Measurements from ENCODE around the gene SLC12A7.
A peak's percentile ranks its signal among the peaks of the same experiment; 100 is the strongest.
"Not testable (repeated sequence)": the region's sequence is repeated elsewhere in the genome, so short reads cannot be mapped to it uniquely, and the experiment has no call there.

The SLC12A7 gene

DNA sequence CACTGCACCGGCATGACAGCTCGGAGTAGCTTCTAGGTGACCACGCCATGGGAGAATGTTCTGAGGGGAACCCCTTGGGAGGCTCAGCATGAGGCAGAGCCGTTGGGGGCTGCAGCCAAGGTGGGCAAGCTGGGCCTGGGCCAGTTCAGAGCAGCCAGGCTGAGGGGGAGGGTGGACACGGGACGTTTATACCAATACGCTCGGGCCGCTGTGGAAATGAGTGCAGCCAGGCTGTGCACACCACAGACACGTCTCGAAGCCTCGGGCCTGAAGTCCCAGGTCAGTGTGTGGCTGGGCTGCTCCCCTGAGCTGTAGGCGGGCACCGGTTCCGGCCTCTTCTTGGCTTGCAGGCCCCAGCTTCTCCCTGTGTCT, 28.9 kb upstream of the SLC12A7 start:
- DNase-seq (ENCODE audit: low read depth), result no peak

DNA sequence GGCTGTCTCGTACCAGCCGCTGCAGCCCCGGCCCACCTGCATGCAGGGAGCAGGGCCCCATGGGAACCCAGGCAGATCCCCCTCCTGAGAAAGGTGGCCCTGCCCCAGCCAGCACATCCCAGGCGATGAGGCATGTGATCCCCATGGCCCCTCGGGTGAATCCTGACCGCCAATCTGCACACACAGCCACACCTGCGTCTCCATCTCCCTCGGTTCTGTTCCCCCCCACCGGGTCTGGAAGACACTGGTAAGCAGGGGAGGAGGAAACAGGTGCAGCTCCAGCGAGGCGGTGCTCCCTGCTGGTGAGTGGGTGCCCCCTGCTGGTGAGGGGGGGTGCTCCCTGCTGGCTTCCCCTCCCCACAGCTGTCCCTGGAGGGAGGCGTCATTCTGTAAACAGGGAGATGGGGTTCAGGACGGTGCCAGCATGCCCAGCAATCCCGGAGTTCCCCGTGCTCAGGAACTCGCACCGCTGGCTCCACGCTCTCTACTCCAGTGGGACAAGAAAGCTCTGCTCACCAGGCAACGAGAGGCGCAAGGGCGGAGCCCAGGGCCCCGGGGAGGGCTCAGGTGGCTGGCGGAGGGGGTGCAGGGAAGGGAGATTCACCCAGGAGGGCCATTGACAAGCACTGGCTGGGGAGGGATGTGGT, 28.4 kb upstream of the SLC12A7 start:
- peak; percentile 67 for DNase-seq (ENCODE audit: low read depth)

DNA sequence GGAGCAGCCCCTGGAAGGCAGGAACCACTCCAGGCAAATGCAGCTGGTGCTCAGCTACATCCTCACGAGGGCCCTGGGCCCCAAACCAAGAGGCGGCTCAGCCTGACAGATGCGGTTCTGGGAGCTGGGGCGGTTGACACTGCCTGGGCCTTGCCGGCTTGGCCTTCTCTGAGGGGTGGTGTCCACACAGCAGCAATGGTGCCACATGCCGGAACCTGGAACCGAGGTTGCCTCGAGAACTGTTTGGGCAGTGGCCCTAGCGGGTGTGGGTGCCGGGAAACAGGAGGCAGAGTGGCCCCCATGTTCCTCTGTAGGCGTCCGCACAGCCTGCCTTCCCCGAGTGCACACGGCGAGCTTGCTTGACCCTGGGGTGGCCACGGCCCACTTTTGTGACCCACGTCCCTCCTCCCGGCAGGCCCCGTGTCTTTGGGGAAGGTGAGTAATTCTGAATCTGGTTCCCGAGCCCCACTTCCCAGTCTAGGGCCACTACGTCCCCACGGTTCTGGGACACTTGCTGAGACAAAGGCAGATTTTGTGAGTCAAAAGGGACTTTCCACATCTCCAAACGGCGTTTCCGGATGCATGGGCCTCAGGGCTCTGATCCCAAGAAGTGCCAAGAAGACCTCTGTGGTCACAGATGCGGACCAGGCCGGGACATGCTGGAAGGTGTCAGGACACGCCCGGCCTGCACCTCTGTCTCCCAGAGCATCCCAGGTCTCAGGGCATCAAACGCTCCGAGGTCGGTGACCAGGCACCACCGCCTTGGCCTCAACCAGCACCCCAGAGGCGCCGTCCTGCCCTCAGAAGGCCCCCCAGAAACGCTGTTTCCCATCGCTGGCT, 27.7 kb upstream of the SLC12A7 start:
- no peak for DNase-seq (ENCODE audit: low read depth)

DNA sequence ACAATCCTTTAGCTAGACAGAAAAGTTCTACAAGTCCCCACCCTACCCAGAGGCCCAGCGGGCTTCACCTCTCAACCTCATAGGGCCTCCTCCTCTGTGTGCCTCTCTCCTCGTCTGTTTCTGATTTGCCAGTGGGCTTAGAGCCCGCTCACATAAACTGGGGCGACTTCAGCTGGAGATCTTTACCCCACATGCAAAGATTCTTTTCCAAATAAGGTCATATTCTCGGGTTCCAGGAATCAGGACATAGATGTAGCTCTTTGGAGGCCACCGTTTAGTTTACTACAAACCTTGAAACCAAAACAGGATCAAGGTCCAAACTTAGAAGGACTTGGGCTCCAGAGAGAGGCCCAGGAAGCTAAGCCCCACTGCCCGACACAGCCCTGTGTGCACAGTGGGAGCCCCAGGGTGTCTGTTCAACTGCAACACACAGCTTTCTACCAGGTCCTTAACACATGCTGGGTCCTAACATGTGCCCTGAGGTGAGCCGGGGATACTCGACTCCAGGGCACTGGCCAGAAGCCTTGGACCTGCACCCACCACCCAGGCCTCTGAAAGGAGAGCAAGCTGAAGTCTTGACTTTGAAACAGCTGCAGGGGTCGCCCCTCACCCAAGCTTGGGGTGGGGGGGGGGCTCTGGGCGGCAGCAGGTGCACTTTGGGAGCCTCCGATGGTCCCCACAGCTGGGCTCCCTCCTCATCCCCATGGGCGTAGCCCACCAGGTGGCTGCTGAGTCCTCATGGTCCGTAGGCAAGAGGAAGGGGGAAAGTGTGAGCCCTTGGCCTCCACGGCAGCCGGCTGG, 26.8 kb upstream of the SLC12A7 start:
- no peak for DNase-seq (ENCODE audit: low read depth)

DNA sequence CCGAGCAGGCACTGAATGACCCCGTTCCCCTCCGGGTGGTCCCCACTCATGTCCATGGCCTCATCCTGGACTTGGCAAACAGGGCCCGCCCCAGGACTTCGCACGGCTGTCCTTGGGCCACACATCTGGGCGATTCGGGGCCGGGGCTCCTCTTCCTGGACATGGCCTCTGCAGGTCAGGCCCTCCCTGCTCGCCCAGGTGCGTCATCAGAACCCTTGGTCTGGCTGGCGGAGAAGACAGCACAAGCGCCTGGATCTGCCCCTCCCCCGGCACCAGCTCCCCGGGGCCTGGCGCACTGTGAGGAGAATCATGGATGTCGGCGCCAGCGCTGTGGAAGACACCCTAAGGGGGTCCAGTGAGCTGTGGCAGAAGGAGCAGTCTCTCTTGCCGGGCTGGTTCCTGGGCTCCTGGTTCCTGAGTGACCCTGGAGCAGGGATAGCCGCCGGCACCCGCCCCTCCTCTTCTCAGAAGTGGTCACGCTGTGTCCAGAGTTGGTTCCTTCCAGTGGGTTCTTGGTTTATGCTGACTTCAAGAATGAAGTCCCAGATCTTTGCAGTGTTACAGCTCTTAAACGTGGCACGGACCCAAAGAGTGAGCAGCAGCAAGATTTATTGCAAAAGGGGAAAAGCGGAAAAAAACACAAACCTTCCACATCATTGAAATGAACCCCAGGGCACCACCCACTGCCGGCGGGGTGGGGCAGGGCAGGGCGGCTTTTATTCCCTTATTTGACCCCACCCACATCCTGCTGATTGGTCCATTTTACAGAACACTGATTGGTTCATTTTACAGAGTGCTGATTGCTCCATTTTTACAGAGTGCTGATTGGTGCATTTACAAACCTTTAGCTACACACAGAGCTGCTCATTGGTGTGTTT, 25.9 kb upstream of the SLC12A7 start:
- DNase-seq (ENCODE audit: low read depth), result no peak

DNA sequence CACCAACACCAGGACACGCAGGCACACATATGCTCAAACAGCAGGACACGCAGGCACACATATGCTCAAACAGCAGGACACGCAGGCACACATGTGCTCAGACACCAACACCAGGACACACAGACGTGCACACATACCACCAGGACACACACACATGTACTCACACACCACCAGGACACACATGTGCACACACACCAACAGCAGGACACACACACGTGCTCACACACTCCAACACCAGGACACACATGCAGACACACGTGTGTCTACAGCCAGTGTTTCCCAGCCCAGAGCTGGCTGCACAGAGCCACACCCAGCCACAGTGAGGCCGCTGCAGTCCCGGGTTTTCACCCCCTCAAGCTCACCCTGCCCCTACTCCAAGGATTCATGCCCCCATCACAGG, 25.0 kb upstream of the SLC12A7 start:
- no peak for DNase-seq (ENCODE audit: low read depth)

DNA sequence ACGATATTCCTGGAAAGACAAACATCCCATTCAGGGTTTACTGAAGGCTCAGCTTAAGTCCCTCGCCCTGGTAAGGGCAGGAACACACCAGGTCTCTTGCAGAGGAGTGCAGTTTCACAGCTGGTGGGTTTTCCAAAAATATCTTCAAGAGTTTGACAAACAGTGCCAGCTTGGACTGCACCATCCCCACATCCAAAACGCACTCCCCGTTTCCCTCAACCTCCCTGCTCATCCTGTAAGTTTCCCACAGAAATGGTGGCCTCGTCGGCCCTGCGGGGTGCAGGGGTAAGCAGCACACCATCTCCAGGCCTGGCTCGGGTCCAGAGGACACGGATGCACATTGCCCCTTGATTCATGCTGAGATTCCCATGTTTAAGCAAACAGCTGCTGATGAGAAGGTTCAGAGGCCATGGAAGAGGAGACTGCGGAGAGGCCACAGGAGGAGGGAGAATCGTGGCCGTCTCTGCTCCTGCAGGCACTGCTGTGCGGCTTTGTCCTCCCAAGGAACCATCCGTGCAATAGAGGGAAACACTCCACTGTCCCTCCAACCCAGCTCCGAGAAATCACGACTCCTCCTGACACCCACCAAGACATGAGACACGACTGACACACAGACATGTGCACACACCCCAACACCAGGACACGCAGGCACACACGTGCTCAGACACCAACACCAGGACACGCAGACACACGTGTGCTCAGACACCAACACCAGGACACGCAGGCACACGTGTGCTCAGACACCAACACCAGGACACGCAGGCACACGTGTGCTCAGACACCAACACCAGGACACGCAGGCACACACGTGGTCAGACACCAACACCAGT, 24.0 kb upstream of the SLC12A7 start:
- no peak for DNase-seq (ENCODE audit: low read depth)

DNA sequence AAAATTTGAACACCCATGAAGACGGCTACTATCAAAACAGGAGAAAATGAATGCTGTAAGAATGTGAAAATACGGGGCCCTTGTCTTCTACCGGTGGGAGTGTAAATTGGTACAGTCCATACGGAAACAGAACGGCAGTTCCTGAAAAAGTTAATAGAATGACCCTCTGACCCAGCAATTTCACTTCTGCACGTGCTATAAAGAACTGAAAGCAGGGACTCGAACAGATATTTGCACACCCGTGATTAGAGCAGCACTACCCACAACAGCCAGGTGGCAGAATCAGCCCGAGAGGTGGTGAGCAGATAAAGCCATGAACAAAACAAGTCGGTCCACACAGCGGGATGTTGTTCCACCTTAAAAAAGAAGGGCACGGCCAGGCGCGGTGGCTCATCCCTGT, 22.6 kb upstream of the SLC12A7 start:
- no peak for DNase-seq (ENCODE audit: low read depth)

DNA sequence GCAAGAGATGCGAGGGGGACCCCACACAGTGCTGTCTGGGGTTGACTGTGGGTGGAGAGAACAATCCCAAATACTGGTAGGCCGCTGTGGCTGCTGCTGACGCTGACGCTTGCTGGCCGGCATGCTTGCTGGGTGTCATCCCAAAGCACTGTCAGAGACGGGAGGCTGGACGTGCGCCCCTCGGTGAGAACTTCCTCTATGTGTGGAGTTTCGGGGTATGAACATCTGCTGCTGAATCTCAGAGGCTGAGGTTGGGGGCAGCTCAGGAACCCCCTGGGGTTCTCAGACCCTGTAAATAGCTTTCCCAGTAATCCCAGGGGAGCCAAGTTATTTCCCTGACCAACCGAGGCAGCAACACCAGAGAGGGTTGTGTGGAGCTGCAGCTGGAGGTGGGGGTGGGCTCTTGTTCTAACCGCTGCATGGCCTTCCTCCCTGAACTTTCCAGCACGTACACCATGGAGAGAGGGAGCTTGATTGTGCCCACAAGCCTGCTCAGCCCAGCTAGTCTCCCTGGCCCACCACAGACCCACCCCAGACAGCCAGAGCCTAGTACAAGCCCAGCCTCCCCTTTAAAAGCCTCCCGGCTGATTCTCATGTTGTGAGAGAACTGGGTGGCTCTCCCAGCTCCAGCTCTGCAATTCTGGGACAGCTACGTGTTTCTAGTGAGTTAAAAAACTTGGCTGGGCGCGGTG, 21.8 kb upstream of the SLC12A7 start:
- no peak for DNase-seq (ENCODE audit: low read depth)

DNA sequence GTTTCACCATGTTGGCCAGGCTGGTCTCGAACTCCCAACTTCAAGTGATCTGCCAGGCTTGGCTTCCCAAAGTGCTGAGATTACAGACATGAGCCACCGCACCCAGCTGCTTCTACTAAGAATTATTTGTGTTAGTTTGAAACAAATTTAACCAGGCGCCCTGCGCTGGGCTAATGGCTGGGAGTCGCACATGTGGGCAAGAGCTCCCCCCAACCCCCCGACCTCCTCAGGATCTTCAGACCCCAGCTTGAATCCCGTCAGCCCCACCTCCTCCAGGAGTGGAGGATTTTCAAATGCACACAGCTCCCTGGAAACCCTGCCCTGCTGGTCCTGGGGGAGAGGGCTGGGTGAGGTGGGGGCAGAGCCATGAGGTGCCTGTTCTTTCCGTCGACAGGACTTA, 21.2 kb upstream of the SLC12A7 start:
- DNase-seq (ENCODE audit: low read depth), result no peak

DNA sequence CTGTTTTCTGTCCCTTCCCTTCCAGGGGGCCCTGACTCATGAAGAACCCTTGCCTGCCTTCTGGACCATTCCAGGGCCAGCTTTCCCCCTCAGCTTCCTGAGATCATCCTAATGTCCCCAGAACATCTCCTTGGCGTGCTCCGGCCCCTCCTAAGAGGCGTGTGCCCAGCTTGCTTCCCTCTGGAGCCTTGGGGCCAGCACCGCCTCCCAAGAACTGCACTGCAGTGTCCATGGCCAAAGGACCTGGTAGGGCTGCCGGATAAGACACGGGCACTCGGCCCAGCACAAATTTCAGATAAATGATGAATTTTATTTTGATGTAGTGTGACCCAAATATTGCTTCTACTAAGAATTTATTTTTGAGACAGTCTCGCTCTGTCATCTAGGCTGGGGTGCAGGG, 20.7 kb upstream of the SLC12A7 start:
- DNase-seq (ENCODE audit: low read depth), result no peak

DNA sequence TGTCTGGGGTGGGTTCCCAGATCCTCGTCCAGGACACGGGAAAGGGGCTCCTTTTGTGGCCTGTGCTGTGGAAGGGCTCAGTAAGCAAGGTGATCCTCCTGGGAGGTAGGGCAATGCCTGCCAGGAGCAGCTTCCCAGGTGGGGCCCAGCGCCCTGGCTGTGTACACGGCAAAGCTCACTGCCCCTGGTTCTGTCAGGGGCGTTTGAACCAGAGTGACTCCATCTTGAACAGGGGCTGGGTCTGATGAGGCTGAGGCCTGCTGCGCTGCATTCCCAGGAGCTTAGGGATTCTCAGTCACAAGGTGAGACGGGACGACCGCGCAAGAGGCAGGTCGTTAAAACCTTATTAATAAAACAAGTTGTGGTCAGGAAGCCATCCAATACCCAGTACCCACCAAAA, 19.9 kb upstream of the SLC12A7 start:
- DNase-seq (ENCODE audit: low read depth), result no peak

DNA sequence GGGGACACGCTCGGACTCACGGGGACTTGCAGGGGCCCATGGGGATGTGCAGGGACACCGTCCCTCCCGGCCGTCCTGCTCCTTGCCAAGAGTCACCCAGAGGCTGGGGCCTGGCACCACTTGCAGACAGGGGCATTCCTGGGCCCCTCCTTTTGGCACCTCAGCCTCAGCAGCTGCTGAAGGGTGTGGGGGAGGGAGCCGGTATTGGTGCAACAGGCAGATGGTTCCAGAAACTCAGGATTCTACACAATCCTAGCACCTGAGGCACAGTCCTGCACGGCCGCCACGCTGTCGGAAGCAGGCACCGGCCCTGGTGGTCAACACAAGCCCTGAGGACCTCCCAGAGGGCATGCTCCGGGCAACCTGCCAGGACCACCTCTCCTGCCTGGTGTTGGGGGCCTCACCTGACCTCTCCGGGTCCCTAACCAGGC, 19.3 kb upstream of the SLC12A7 start:
- no peak for DNase-seq (ENCODE audit: low read depth)

DNA sequence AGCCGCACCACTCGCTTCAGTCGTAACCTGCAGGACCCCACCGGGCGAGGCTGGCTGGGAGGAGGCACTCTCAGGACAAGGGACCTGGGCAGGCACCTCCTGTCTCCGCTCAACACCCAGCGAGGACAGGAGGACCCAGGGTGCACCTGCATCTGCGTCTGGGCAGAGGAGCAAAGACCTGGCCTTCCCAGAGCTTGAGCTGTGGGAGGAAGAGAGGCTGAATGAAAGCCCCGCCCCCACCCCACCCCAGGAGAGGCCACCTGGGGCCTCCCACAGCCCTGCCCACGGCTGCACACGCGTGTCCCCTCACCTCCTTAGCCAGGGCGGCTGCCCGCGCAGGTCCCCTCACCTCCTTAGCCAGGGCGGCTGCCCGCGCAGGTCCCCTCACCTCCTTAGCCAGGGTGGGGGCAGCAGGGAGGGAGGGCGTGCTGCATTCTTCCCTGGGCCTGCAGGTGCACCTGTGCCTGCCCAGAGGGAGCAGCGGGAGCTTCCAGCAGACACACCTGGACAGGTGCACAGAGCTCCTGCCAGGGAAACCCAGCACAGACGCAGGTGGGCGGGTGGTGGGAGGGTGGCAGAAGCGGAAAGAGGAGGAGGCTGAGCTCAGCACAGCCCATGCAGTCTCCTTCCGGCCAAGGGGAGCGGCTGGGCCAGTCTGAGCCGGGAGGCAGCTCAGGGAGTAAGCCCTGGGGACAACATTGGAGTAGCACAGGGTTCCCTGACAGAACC, 18.5 kb upstream of the SLC12A7 start:
- no peak for DNase-seq (ENCODE audit: low read depth)

DNA sequence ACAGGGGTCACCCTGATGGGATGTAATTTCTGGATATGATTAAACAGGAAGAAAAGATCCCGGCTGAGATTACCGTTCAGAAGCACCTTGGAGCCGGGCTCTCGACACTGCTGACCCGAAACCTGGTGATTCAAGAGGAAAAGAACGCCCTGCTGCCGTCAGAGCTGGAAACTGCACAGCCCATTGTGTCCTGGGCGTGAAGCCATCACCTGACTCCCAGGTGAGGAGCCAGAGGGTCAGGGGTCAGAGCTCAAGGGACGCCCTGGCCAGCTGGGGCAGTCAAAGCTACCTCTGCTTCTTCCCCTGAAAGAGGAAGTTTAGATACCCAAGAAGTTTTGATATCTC, 17.8 kb upstream of the SLC12A7 start:
- no peak for DNase-seq (ENCODE audit: low read depth)

DNA sequence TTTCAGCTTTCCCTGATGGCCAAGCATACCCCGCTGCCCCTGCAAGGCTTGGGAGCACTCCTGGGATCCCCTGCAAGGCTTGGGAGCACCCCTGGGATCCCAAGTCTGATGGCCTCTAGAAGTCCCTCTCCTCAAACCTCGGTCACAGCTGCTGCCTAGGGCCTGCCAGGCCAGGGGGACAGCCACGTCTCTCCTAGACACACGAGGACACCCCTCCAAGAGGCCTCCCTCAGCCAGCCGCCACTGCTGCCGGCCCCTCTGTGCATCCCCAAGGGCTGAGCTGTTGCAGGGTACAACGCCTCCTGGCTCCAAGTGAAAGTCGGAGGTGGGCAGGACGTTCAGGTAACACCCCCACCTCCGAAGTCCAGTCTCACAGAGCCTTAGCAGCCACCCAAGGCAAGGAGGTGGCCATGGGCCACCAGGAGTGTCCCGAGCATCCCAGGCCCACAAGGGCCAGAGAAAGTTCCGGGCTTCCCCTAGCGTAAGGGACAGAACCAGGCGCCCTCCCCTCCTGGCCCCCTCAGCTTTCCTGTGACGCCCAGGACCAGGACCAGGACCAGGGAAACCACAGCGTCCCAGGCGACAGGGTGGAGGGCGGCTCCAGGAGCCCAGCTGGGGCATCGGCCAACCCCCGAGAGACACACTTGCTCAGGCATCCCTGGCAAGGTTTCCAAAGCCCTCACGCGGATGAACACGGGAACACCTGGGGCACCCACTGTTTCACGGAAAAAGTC, 17.3 kb upstream of the SLC12A7 start:
- no peak for DNase-seq (ENCODE audit: low read depth)

DNA sequence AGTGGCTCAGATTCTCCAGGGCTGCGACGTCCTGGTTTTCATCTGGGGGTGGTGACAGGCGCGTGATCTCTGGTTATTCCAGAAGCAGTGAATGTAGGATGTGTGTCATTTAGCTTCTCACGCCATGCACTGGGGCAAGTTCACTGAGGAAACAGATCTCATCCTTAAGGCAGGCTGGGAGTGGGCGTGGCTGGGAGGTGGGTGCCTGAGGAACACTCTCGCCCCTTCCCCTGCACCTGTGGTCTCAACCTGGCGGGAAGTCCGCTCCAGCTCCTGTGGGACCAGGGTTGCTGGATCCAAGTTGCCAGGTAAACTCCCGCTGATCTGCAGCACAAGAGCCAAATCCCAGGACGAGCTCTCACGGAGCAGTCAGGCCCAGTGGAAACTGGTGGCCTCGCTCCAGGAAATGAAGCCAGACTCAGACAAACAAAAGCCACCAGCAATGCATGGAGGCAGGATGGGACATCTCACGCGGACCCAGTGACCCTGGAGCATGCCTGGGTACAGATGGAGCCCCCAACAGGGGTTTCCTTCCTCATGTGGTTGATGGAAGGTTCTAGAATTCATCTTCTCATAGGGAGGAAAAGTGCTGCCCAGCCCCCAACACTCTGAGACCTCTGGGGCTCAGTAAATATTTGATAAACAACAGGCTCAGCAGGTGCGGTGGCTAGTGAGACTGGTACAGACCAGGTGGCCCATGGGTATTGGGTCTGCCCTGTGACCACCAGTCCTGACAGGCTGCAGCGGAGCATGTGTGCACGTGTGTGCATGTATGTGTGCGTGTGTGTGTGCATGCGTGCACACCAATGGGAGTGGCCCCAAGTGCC, 16.3 kb upstream of the SLC12A7 start:
- no peak for DNase-seq (ENCODE audit: low read depth)

DNA sequence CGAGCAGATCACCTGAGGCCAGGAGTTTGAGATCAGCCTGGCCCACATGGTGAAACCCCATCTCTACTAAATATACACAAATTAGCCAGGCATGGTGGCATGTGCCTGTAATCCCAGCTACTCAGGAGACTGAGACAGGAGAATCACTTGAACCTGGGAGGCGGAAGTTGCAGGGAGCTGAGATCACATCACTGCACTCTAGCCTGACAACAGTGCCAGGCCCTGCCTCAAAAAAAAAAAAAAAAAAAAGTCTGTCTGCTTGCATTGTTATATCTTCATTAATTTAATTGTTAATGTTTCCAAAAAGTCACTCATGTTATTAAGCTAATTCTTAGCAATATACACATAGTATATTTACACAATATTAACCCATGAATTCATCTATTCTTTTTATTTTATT, 13.8 kb upstream of the SLC12A7 start:
- DNase-seq (ENCODE audit: low read depth), result not testable (repeated sequence)

Measured in stimulated activated CD8-positive, alpha-beta memory T cell treated with anti-CD3 and anti-CD28 coated beads, Interleukin-12 subunit alpha, Interleukin-12 subunit beta, amount 100 ng/mL, for 4 hours (primary cell).